Liver (tissue), 9 donors: ENCODE measurements around the gene SASH1. TPM values are rescaled to one million over a fixed set of nuclear protein-coding genes. Genes with fewer than 3 reads are reported as not detected.

Experiments used
- DNase-seq: peaks from one replicate; pipeline ENCODE4 v3.0.0-alpha.2; 2017; ENCODE audit warnings: low spot score
- H3K27ac ChIP-seq, 2 donors: one replicate each; pipeline ENCODE4 v1.7.0; 2013; ENCODE audit warnings: inconsistent platforms in 2 of 2, low read length in 2 of 2, control low read depth in 1 of 2, low read depth in 1 of 2, mild to moderate bottlenecking in 1 of 2
- H3K27me3 ChIP-seq, 4 donors: one replicate each; pipeline versions ENCODE4 v1.6.1 to v1.7.0; 2013; ENCODE audit warnings: low read length in 3 of 4, inconsistent platforms in 1 of 4, mild to moderate bottlenecking in 1 of 4, moderate library complexity in 1 of 4; ENCODE audit not compliant: control insufficient read depth in 4 of 4, insufficient read depth in 4 of 4
- H3K36me3 ChIP-seq, 4 donors: one replicate each; pipeline versions ENCODE4 v1.6.1 to v1.7.0; 2013; ENCODE audit warnings: low read length in 3 of 4, mild to moderate bottlenecking in 3 of 4, low read depth in 1 of 4, moderate library complexity in 1 of 4; ENCODE audit not compliant: control insufficient read depth in 4 of 4, insufficient read depth in 3 of 4
- H3K4me1 ChIP-seq, 4 donors: one replicate each; pipeline versions ENCODE4 v1.6.1 to v1.7.0; 2013; ENCODE audit warnings: low read length in 3 of 4, mild to moderate bottlenecking in 3 of 4, moderate library complexity in 1 of 4; ENCODE audit not compliant: control insufficient read depth in 4 of 4, insufficient read depth in 4 of 4
- H3K4me3 ChIP-seq, 3 donors: one replicate each; pipeline versions ENCODE4 v1.6.1 to v1.7.0; 2013; ENCODE audit warnings: low read length in 3 of 3, control low read depth in 1 of 3, low read depth in 1 of 3, mild to moderate bottlenecking in 1 of 3
- H3K9ac ChIP-seq, 2 donors: one replicate each; pipeline ENCODE4 v1.7.0; 2013; ENCODE audit warnings: low read length in 2 of 2, mild to moderate bottlenecking in 2 of 2, moderate library complexity in 2 of 2, control low read depth in 1 of 2, low read depth in 1 of 2
- H3K9me3 ChIP-seq, 4 donors: one replicate each; pipeline versions ENCODE4 v1.6.1 to v1.7.0; 2013; ENCODE audit warnings: low read length in 3 of 4; ENCODE audit not compliant: control insufficient read depth in 4 of 4
- ATF3 ChIP-seq: IDR thresholded peaks from 2 replicates; pipeline ENCODE4 v1.6.1; 2016; ENCODE audit warnings: antibody characterized with exemption
- CTCF ChIP-seq: fragments of 150-350 bp; IDR thresholded peaks from 2 replicates; pipeline ENCODE4 v1.5.1; 2017; ENCODE audit warnings: improper control_type of control experiment, low read depth, low read length; ENCODE audit not compliant: missing input control
- EGR1 ChIP-seq, 2 donors: IDR thresholded peaks; 2 replicates each; pipeline ENCODE4 v1.6.1; 2016 to 2018; ENCODE audit warnings: antibody characterized with exemption in 2 of 2, low read depth in 2 of 2
- FOXA2 ChIP-seq: IDR thresholded peaks from 2 replicates; pipeline ENCODE4 v1.6.1; 2016; ENCODE audit warnings: antibody characterized with exemption
- GABPA ChIP-seq, 2 donors: IDR thresholded peaks in 1 of 2; conservative IDR thresholded peaks in 1 of 2; 2 replicates each; pipeline ENCODE4 v1.6.1; 2016; ENCODE audit warnings: antibody characterized with exemption in 2 of 2, mild to moderate bottlenecking in 1 of 2, moderate library complexity in 1 of 2
- HNF4A ChIP-seq, 2 donors: conservative IDR thresholded peaks; 2 replicates each; pipeline ENCODE4 v1.6.1; 2016; ENCODE audit warnings: antibody characterized with exemption in 2 of 2, mild to moderate bottlenecking in 2 of 2
- HNF4G ChIP-seq: IDR thresholded peaks from 2 replicates; pipeline ENCODE4 v1.6.1; 2016; ENCODE audit warnings: antibody characterized with exemption
- JUND ChIP-seq, 2 donors: IDR thresholded peaks; 2 replicates each; pipeline ENCODE4 v1.6.1; 2016; ENCODE audit warnings: antibody characterized with exemption in 2 of 2
- MAX ChIP-seq: IDR thresholded peaks from 2 replicates; pipeline ENCODE4 v1.6.1; 2016; ENCODE audit warnings: antibody characterized with exemption
- NR2F2 ChIP-seq: IDR thresholded peaks from 2 replicates; pipeline ENCODE4 v1.6.1; 2016; ENCODE audit warnings: antibody characterized with exemption
- RAD21 ChIP-seq, 2 donors: IDR thresholded peaks; 2 replicates each; pipeline ENCODE4 v1.6.1; 2016; ENCODE audit warnings: antibody characterized with exemption in 2 of 2, mild to moderate bottlenecking in 2 of 2
- RXRA ChIP-seq, 2 donors: IDR thresholded peaks; 2 replicates each; pipeline ENCODE4 v1.6.1; 2017 to 2018; ENCODE audit warnings: antibody characterized with exemption in 2 of 2, mild to moderate bottlenecking in 1 of 2
- SP1 ChIP-seq: IDR thresholded peaks from 2 replicates; pipeline ENCODE4 v1.6.1; 2018; ENCODE audit warnings: antibody characterized with exemption, mild to moderate bottlenecking
- TAF1 ChIP-seq: conservative IDR thresholded peaks from 2 replicates; pipeline ENCODE4 v1.6.1; 2016; ENCODE audit warnings: antibody characterized with exemption, mild to moderate bottlenecking
- YY1 ChIP-seq: IDR thresholded peaks from 2 replicates; pipeline ENCODE4 v1.6.1; 2016; ENCODE audit warnings: antibody characterized with exemption, mild to moderate bottlenecking
- ZBTB33 ChIP-seq: IDR thresholded peaks from 2 replicates; pipeline ENCODE4 v1.6.1; 2016; ENCODE audit warnings: antibody characterized with exemption
- WGBS: extraction: QIAGEN DNeasy Blood & Tissue Kit; methylation state at CpG from one replicate; pipeline ENCODE4 v1.1.7; 2013; 5-methylcytosine and 5-hydroxymethylcytosine counted together
- polyA plus RNA-seq, 2 donors: library from polyadenylated mRNA; stranded (reverse) in 1 of 2; unstranded in 1 of 2; fragments of 200-250 nt in 1 of 2; fragments of >200 nt in 1 of 2; fragmentation: Nextera tagmentation in 1 of 2; extraction: Ambion mirVana in 1 of 2; gene quantifications; one replicate each; pipeline versions ENCODE4 v1.2.1 to v1.2.3, GENCODE V29; 2013 to 2015
- total RNA-seq, 2 donors: library from RNA; depleted of rRNA; stranded (reverse); fragments of >200 nt; gene quantifications; one replicate each; pipeline ENCODE4 v1.2.3, GENCODE V29; 2014
- donor health status: healthy.
- donor health status: healthy.
- donor health status: healthy.
- donor health status: healthy.
- donor health status: healthy.

The SASH1 gene
- total and polyA plus RNA-seq, 4 donors: 3.5 to 16.4 (median 7.6) TPM

GRCh38 chr6:148404456-148405054 lies 61.9 kb downstream of the SASH1 start:
- Histone ChIP-seq H3K27ac (no peak overlapping the region), H3K4me3 (no peak overlapping the region), H3K36me3 (no peaks in the 10 kb centered on the region), H3K4me1 (peaks cover 0 to 4% (median 2%) of the 10 kb centered on the region in 4 donors), H3K9ac (no peak overlapping the region), H3K9me3 (no peaks in the 10 kb centered on the region), H3K27me3 (no peaks in the 10 kb centered on the region)
- TF ChIP-seq SP1 (no peak), JUND (IDR thresholded peaks at IDR 0.05) (no peak), YY1 (no peak), ATF3 (no peak), HNF4A (conservative IDR thresholded peaks at IDR 0.05) (no peak), TAF1 (no peak), GABPA (IDR thresholded peaks at IDR 0.05 in 1 of 2, conservative IDR thresholded peaks at IDR 0.05 in 1 of 2) (no peak), EGR1 (IDR thresholded peaks at IDR 0.05; ENCODE audit: low read depth in 2 of 2) (no peak), RAD21 (IDR thresholded peaks at IDR 0.05) (no peak), CTCF (no peak), FOXA2 (no peak), RXRA (IDR thresholded peaks at IDR 0.05) (no peak), ZBTB33 (no peak)
- DNase-seq: no peak
- WGBS: 83% methylated on average over 10 of the region's 10 CpGs

GRCh38 chr6:148405894-148406293 lies 63.3 kb downstream of the SASH1 start:
- WGBS: 65% methylated on average over 2 of the region's 2 CpGs
- no peaks in the 10 kb centered on the region for H3K9me3 ChIP-seq
- no peaks in the 10 kb centered on the region for H3K36me3 ChIP-seq
- peaks cover 0 to 4% (median 2%) of the 10 kb centered on the region in 4 donors for H3K4me1 ChIP-seq
- H3K4me3 ChIP-seq: no peak overlapping the region
- TF ChIP-seq MAX: no peak
- no peak for TF ChIP-seq HNF4A (conservative IDR thresholded peaks at IDR 0.05)
- no peak for TF ChIP-seq JUND (IDR thresholded peaks at IDR 0.05)
- no peak for TF ChIP-seq TAF1
- TF ChIP-seq YY1: no peak
- no peak for TF ChIP-seq RXRA (IDR thresholded peaks at IDR 0.05)
- TF ChIP-seq GABPA (IDR thresholded peaks at IDR 0.05 in 1 of 2, conservative IDR thresholded peaks at IDR 0.05 in 1 of 2): no peak
- no peak for TF ChIP-seq NR2F2
- no peak for TF ChIP-seq ATF3
- no peak for TF ChIP-seq SP1
- TF ChIP-seq FOXA2: no peak
- TF ChIP-seq HNF4G: no peak
- TF ChIP-seq EGR1 (IDR thresholded peaks at IDR 0.05; ENCODE audit: low read depth in 2 of 2): no peak
- TF ChIP-seq ZBTB33: no peak
- DNase-seq: no peak
- H3K9ac ChIP-seq: no peak overlapping the region
- H3K27me3 ChIP-seq: no peaks in the 10 kb centered on the region
- H3K27ac ChIP-seq: no peak overlapping the region
